Liver (tissue), 9 donors: ENCODE data around the gene COBL. TPM values are rescaled to one million over a fixed set of nuclear protein-coding genes. Genes with fewer than 3 reads are reported as not detected.
"Not testable (repeated sequence)": the region's sequence is repeated elsewhere in the genome, so short reads cannot be mapped to it uniquely, and the experiment has no call there.

Experiments
- DNase-seq: peaks from one replicate; pipeline ENCODE4 v3.0.0-alpha.2; 2017; ENCODE audit warnings: low spot score
- H3K27ac ChIP-seq, 2 donors: one replicate each; pipeline ENCODE4 v1.7.0; 2013; ENCODE audit warnings: inconsistent platforms in 2 of 2, low read length in 2 of 2, control low read depth in 1 of 2, low read depth in 1 of 2, mild to moderate bottlenecking in 1 of 2
- H3K27me3 ChIP-seq, 4 donors: one replicate each; pipeline versions ENCODE4 v1.6.1 to v1.7.0; 2013; ENCODE audit warnings: low read length in 3 of 4, inconsistent platforms in 1 of 4, mild to moderate bottlenecking in 1 of 4, moderate library complexity in 1 of 4; ENCODE audit not compliant: control insufficient read depth in 4 of 4, insufficient read depth in 4 of 4
- H3K36me3 ChIP-seq, 4 donors: one replicate each; pipeline versions ENCODE4 v1.6.1 to v1.7.0; 2013; ENCODE audit warnings: low read length in 3 of 4, mild to moderate bottlenecking in 3 of 4, low read depth in 1 of 4, moderate library complexity in 1 of 4; ENCODE audit not compliant: control insufficient read depth in 4 of 4, insufficient read depth in 3 of 4
- H3K4me1 ChIP-seq, 4 donors: one replicate each; pipeline versions ENCODE4 v1.6.1 to v1.7.0; 2013; ENCODE audit warnings: low read length in 3 of 4, mild to moderate bottlenecking in 3 of 4, moderate library complexity in 1 of 4; ENCODE audit not compliant: control insufficient read depth in 4 of 4, insufficient read depth in 4 of 4
- H3K4me3 ChIP-seq, 3 donors: one replicate each; pipeline versions ENCODE4 v1.6.1 to v1.7.0; 2013; ENCODE audit warnings: low read length in 3 of 3, control low read depth in 1 of 3, low read depth in 1 of 3, mild to moderate bottlenecking in 1 of 3
- H3K9ac ChIP-seq, 2 donors: one replicate each; pipeline ENCODE4 v1.7.0; 2013; ENCODE audit warnings: low read length in 2 of 2, mild to moderate bottlenecking in 2 of 2, moderate library complexity in 2 of 2, control low read depth in 1 of 2, low read depth in 1 of 2
- H3K9me3 ChIP-seq, 4 donors: one replicate each; pipeline versions ENCODE4 v1.6.1 to v1.7.0; 2013; ENCODE audit warnings: low read length in 3 of 4; ENCODE audit not compliant: control insufficient read depth in 4 of 4
- EGR1 ChIP-seq, 2 donors: IDR thresholded peaks; 2 replicates each; pipeline ENCODE4 v1.6.1; 2016 to 2018; ENCODE audit warnings: antibody characterized with exemption in 2 of 2, low read depth in 2 of 2
- FOXA1 ChIP-seq: IDR thresholded peaks from 2 replicates; pipeline ENCODE4 v1.6.1; 2016; ENCODE audit warnings: antibody characterized with exemption
- FOXA2 ChIP-seq: IDR thresholded peaks from 2 replicates; pipeline ENCODE4 v1.6.1; 2016; ENCODE audit warnings: antibody characterized with exemption
- GABPA ChIP-seq, 2 donors: IDR thresholded peaks in 1 of 2; conservative IDR thresholded peaks in 1 of 2; 2 replicates each; pipeline ENCODE4 v1.6.1; 2016; ENCODE audit warnings: antibody characterized with exemption in 2 of 2, mild to moderate bottlenecking in 1 of 2, moderate library complexity in 1 of 2
- HNF4A ChIP-seq, 2 donors: conservative IDR thresholded peaks; 2 replicates each; pipeline ENCODE4 v1.6.1; 2016; ENCODE audit warnings: antibody characterized with exemption in 2 of 2, mild to moderate bottlenecking in 2 of 2
- HNF4G ChIP-seq: IDR thresholded peaks from 2 replicates; pipeline ENCODE4 v1.6.1; 2016; ENCODE audit warnings: antibody characterized with exemption
- JUND ChIP-seq, 2 donors: IDR thresholded peaks; 2 replicates each; pipeline ENCODE4 v1.6.1; 2016; ENCODE audit warnings: antibody characterized with exemption in 2 of 2
- NR2F2 ChIP-seq: IDR thresholded peaks from 2 replicates; pipeline ENCODE4 v1.6.1; 2016; ENCODE audit warnings: antibody characterized with exemption
- RXRA ChIP-seq, 2 donors: IDR thresholded peaks; 2 replicates each; pipeline ENCODE4 v1.6.1; 2017 to 2018; ENCODE audit warnings: antibody characterized with exemption in 2 of 2, mild to moderate bottlenecking in 1 of 2
- SP1 ChIP-seq: IDR thresholded peaks from 2 replicates; pipeline ENCODE4 v1.6.1; 2018; ENCODE audit warnings: antibody characterized with exemption, mild to moderate bottlenecking
- TAF1 ChIP-seq: conservative IDR thresholded peaks from 2 replicates; pipeline ENCODE4 v1.6.1; 2016; ENCODE audit warnings: antibody characterized with exemption, mild to moderate bottlenecking
- YY1 ChIP-seq: IDR thresholded peaks from 2 replicates; pipeline ENCODE4 v1.6.1; 2016; ENCODE audit warnings: antibody characterized with exemption, mild to moderate bottlenecking
- WGBS: extraction: QIAGEN DNeasy Blood & Tissue Kit; methylation state at CpG from one replicate; pipeline ENCODE4 v1.1.7; 2013; 5-methylcytosine and 5-hydroxymethylcytosine counted together
- polyA plus RNA-seq, 2 donors: library from polyadenylated mRNA; stranded (reverse) in 1 of 2; unstranded in 1 of 2; fragments of 200-250 nt in 1 of 2; fragments of >200 nt in 1 of 2; fragmentation: Nextera tagmentation in 1 of 2; extraction: Ambion mirVana in 1 of 2; gene quantifications; one replicate each; pipeline versions ENCODE4 v1.2.1 to v1.2.3, GENCODE V29; 2013 to 2015
- total RNA-seq, 2 donors: library from RNA; depleted of rRNA; stranded (reverse); fragments of >200 nt; gene quantifications; one replicate each; pipeline ENCODE4 v1.2.3, GENCODE V29; 2014
- TF ChIP-seq, protein P1 (sequence below): IDR thresholded peaks from 2 replicates; pipeline ENCODE4 v1.6.1; 2016; ENCODE audit warnings: antibody characterized with exemption
- TF ChIP-seq, protein P2 (sequence below): IDR thresholded peaks from 2 replicates; pipeline ENCODE4 v1.6.1; 2016; ENCODE audit warnings: antibody characterized with exemption
- TF ChIP-seq, protein P3 (sequence below): fragments of 150-350 bp; IDR thresholded peaks from 2 replicates; pipeline ENCODE4 v1.5.1; 2017; ENCODE audit warnings: improper control_type of control experiment, low read depth, low read length; ENCODE audit not compliant: missing input control
- TF ChIP-seq, protein P4 (sequence below): IDR thresholded peaks from 2 replicates; pipeline ENCODE4 v1.6.1; 2016; ENCODE audit warnings: antibody characterized with exemption
- TF ChIP-seq, protein P5 (sequence below): IDR thresholded peaks from 2 replicates; pipeline ENCODE4 v1.6.1; 2016; ENCODE audit warnings: antibody characterized with exemption, mild to moderate bottlenecking
- donor health status: healthy.
- donor health status: healthy.
- donor health status: healthy.
- donor health status: healthy.
- donor health status: healthy.

The COBL gene
- total and polyA plus RNA-seq, 4 donors, result 5.8 to 18.7 (median 10.7) TPM

DNA sequence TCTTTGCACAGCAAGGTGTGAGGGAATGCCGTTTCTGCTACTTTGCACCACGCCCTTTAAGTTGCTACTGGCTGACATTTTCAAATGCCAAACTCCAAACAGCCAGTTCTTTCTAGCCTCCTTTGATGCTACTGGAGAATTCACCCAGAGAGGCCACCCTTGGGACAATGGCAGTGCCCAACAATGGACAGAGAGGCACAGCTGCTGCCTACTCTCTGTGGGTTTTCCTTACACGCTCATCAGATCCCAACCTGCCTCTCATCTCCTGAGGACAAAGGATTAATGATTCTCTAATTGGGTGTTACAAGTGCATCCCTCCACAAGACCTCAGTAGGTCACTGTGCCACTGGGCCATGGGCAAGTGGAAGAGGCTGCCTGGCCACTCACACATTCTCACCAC is 105.8 kb downstream of the COBL start (continued):
- TF ChIP-seq TAF1 (no peak), NR2F2 (no peak)

DNA sequence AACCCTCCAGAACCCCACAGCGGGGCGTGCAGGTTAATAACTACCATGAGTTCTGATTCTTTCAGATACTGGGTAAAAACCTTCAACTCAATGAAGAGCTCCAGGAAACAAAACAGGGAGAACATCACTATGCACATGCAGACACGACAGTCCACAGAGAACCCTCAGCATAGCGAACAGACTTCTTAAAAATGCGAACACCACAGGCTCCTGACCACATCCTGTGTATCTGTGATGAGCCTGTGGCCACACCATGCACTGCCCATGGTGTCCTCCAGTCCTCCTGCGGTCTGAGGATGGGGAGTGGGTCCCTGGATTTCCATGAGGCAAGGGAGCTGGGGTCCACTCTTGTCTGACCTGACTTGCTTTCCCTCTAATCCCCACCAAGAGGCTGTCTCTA is 107.2 kb downstream of the COBL start:
- WGBS, result 90% methylated on average over 6 of the region's 6 CpGs
- no peak overlapping the region for H3K9ac ChIP-seq
- no peaks in the 10 kb centered on the region for H3K4me1 ChIP-seq
- H3K36me3 ChIP-seq, result no peaks in the 10 kb centered on the region
- H3K4me3 ChIP-seq, result no peak overlapping the region
- DNase-seq, result no peak
- no peaks in the 10 kb centered on the region for H3K27me3 ChIP-seq
- TF ChIP-seq, protein P1, sequence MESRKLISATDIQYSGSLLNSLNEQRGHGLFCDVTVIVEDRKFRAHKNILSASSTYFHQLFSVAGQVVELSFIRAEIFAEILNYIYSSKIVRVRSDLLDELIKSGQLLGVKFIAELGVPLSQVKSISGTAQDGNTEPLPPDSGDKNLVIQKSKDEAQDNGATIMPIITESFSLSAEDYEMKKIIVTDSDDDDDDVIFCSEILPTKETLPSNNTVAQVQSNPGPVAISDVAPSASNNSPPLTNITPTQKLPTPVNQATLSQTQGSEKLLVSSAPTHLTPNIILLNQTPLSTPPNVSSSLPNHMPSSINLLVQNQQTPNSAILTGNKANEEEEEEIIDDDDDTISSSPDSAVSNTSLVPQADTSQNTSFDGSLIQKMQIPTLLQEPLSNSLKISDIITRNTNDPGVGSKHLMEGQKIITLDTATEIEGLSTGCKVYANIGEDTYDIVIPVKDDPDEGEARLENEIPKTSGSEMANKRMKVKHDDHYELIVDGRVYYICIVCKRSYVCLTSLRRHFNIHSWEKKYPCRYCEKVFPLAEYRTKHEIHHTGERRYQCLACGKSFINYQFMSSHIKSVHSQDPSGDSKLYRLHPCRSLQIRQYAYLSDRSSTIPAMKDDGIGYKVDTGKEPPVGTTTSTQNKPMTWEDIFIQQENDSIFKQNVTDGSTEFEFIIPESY, result no peak
- TF ChIP-seq SP1, result no peak
- no peak for TF ChIP-seq FOXA2
- no peak for TF ChIP-seq RXRA (IDR thresholded peaks at IDR 0.05)
- no peak for TF ChIP-seq HNF4G
- TF ChIP-seq YY1, result no peak
- TF ChIP-seq GABPA (IDR thresholded peaks at IDR 0.05 in 1 of 2, conservative IDR thresholded peaks at IDR 0.05 in 1 of 2), result no peak
- TF ChIP-seq, protein P2, sequence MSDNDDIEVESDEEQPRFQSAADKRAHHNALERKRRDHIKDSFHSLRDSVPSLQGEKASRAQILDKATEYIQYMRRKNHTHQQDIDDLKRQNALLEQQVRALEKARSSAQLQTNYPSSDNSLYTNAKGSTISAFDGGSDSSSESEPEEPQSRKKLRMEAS, result no peak
- TF ChIP-seq HNF4A (conservative IDR thresholded peaks at IDR 0.05), result no peak
- TF ChIP-seq FOXA1, result no peak
- TF ChIP-seq, protein P3, sequence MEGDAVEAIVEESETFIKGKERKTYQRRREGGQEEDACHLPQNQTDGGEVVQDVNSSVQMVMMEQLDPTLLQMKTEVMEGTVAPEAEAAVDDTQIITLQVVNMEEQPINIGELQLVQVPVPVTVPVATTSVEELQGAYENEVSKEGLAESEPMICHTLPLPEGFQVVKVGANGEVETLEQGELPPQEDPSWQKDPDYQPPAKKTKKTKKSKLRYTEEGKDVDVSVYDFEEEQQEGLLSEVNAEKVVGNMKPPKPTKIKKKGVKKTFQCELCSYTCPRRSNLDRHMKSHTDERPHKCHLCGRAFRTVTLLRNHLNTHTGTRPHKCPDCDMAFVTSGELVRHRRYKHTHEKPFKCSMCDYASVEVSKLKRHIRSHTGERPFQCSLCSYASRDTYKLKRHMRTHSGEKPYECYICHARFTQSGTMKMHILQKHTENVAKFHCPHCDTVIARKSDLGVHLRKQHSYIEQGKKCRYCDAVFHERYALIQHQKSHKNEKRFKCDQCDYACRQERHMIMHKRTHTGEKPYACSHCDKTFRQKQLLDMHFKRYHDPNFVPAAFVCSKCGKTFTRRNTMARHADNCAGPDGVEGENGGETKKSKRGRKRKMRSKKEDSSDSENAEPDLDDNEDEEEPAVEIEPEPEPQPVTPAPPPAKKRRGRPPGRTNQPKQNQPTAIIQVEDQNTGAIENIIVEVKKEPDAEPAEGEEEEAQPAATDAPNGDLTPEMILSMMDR, result no peak
- TF ChIP-seq NR2F2, result no peak
- TF ChIP-seq, protein P4, sequence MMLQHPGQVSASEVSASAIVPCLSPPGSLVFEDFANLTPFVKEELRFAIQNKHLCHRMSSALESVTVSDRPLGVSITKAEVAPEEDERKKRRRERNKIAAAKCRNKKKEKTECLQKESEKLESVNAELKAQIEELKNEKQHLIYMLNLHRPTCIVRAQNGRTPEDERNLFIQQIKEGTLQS, result no peak
- no peak for TF ChIP-seq EGR1 (IDR thresholded peaks at IDR 0.05; ENCODE audit: low read depth in 2 of 2)
- TF ChIP-seq JUND (IDR thresholded peaks at IDR 0.05), result no peak
- TF ChIP-seq, protein P5, sequence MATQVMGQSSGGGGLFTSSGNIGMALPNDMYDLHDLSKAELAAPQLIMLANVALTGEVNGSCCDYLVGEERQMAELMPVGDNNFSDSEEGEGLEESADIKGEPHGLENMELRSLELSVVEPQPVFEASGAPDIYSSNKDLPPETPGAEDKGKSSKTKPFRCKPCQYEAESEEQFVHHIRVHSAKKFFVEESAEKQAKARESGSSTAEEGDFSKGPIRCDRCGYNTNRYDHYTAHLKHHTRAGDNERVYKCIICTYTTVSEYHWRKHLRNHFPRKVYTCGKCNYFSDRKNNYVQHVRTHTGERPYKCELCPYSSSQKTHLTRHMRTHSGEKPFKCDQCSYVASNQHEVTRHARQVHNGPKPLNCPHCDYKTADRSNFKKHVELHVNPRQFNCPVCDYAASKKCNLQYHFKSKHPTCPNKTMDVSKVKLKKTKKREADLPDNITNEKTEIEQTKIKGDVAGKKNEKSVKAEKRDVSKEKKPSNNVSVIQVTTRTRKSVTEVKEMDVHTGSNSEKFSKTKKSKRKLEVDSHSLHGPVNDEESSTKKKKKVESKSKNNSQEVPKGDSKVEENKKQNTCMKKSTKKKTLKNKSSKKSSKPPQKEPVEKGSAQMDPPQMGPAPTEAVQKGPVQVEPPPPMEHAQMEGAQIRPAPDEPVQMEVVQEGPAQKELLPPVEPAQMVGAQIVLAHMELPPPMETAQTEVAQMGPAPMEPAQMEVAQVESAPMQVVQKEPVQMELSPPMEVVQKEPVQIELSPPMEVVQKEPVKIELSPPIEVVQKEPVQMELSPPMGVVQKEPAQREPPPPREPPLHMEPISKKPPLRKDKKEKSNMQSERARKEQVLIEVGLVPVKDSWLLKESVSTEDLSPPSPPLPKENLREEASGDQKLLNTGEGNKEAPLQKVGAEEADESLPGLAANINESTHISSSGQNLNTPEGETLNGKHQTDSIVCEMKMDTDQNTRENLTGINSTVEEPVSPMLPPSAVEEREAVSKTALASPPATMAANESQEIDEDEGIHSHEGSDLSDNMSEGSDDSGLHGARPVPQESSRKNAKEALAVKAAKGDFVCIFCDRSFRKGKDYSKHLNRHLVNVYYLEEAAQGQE, result no peak
- no peak for TF ChIP-seq TAF1
- H3K27ac ChIP-seq, result no peak overlapping the region
- H3K9me3 ChIP-seq, result no peaks in the 10 kb centered on the region

DNA sequence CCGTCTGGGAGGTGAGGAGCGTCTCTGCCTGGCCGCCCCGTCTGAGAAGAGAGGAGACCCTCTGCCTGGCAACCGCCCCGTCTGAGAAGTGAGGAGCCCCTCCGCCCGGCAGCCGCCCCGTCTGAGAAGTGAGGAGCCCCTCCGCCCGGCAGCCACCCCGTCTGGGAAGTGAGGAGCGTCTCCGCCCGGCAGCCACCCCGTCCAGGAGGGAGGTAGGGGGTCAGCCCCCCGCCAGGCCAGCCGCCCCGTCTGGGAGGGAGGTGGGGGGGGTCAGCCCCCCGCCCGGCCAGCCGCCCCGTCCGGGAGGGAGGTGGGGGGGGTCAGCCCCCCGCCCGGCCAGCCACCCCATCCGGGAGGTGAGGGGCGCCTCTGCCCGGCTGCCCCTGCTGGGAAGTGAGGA is 108.5 kb downstream of the COBL start:
- WGBS, result 96% methylated on average over 22 of the region's 30 CpGs
- H3K36me3 ChIP-seq, result not testable (repeated sequence)

More for the DNA sequence above, 108.5 kb downstream of the COBL start:
- H3K4me1 ChIP-seq, H3K4me3 ChIP-seq, DNase-seq, H3K27me3 ChIP-seq, H3K27ac ChIP-seq, H3K9me3 ChIP-seq, H3K9ac ChIP-seq: not testable (repeated sequence)
